OCI-LY3 (cell line): ENCODE results near the gene TSR1.

ENCODE experiments used
- H2AFZ ChIP-seq: fragments of 200-600, 300-600 bp; shearing (Covaris generic); 2 replicates; pipeline ENCODE4 v1.6.0; 2014; ENCODE audit warnings: antibody characterized with exemption, low read depth, low read length
- H3K27ac ChIP-seq: fragments of 200-600, 300-600 bp; sonication (generic); 2 replicates; pipeline ENCODE4 v1.5.1; 2014; ENCODE audit warnings: mild to moderate bottlenecking, low read length, moderate library complexity, mixed read lengths
- H3K27me3 ChIP-seq: fragments of 200-600, 300-600 bp; sonication (generic); 2 replicates; pipeline ENCODE4 v1.6.1; 2014; ENCODE audit warnings: low read depth, low read length, mixed read lengths
- H3K36me3 ChIP-seq: fragments of 200-600, 300-600 bp; sonication (generic); replicated peaks from 2 replicates; pipeline ENCODE3; 2014; ENCODE audit warnings: low read depth, low read length, mixed read lengths
- H3K4me1 ChIP-seq: fragments of 300-600, 200-600 bp; sonication (generic); 2 replicates; pipeline ENCODE4 v1.6.1; 2014; ENCODE audit warnings: low read length, mixed read lengths
- H3K4me2 ChIP-seq: fragments of 200-600, 300-600 bp; sonication (generic); 2 replicates; pipeline ENCODE4 v1.6.1; 2014; ENCODE audit warnings: low read length, mixed read lengths
- H3K4me3 ChIP-seq: fragments of 300-600, 200-600 bp; sonication (generic); 2 replicates; pipeline ENCODE4 v1.5.1; 2014; ENCODE audit warnings: antibody characterized with exemption, mild to moderate bottlenecking, low read length, moderate library complexity
- H3K79me2 ChIP-seq: fragments of 300-600, 200-600 bp; shearing (Covaris generic); 2 replicates; pipeline ENCODE4 v1.6.1; 2014; ENCODE audit warnings: mild to moderate bottlenecking, low read length, mixed read lengths
- H3K9ac ChIP-seq: fragments of 300-600, 200-600 bp; shearing (Covaris generic); 2 replicates; pipeline ENCODE4 v1.6.0; 2014; ENCODE audit warnings: mild to moderate bottlenecking, low read length, moderate library complexity
- H3K9me3 ChIP-seq: fragments of 200-600, 300-600 bp; shearing (Covaris generic); 2 replicates; pipeline ENCODE4 v1.6.1; 2014; ENCODE audit warnings: low read length, mixed read lengths; ENCODE audit not compliant: insufficient read depth
- H4K20me1 ChIP-seq: fragments of 200-600, 300-600 bp; sonication (generic); 2 replicates; pipeline ENCODE4 v1.6.1; 2016; ENCODE audit warnings: low read length, mixed read lengths; ENCODE audit not compliant: insufficient read depth
- CTCF ChIP-seq: fragments of 200-600, 300-600 bp; sonication (generic); IDR thresholded peaks from 2 replicates; pipeline ENCODE4 v1.5.1; 2014; ENCODE audit warnings: antibody characterized with exemption, low read length, low read depth
- EZH2phosphoT487 ChIP-seq: fragments of 200-600 bp; shearing (Covaris generic); IDR thresholded peaks from 2 replicates; pipeline ENCODE4 v1.6.1; 2018; ENCODE audit warnings: antibody characterized with exemption, mixed run types, low read depth

TSR1 gene

GRCh38 chr17:2362016-2362415 is 25.8 kb upstream of the TSR1 start:
- H3K36me3 ChIP-seq = no peaks in the 10 kb centered on the region

GRCh38 chr17:2361010-2361760 is 24.9 kb upstream of the TSR1 start:
- H3K4me1 ChIP-seq = no peaks in the 10 kb centered on the region
- H4K20me1 ChIP-seq = no peaks in the 10 kb centered on the region
- no peaks in the 10 kb centered on the region for H3K27me3 ChIP-seq
- no peak overlapping the region for H3K9ac ChIP-seq
- H3K36me3 ChIP-seq = no peaks in the 10 kb centered on the region
- no peak overlapping the region for H2AFZ ChIP-seq
- no peaks in the 10 kb centered on the region for H3K79me2 ChIP-seq
- no peaks in the 10 kb centered on the region for H3K9me3 ChIP-seq
- H3K4me3 ChIP-seq = no peak overlapping the region
- H3K4me2 ChIP-seq = no peak overlapping the region
- TF ChIP-seq CTCF (no peak), EZH2phosphoT487 (no peak)
- no peak overlapping the region for H3K27ac ChIP-seq

More at GRCh38 chr17:2362016-2362415, 25.8 kb upstream of the TSR1 start:
- H3K27me3 ChIP-seq = no peaks in the 10 kb centered on the region
- TF ChIP-seq CTCF (no peak), EZH2phosphoT487 (no peak)
- H3K9ac ChIP-seq = no peak overlapping the region
- no peak overlapping the region for H2AFZ ChIP-seq
- no peaks in the 10 kb centered on the region for H4K20me1 ChIP-seq
- no peaks in the 10 kb centered on the region for H3K4me1 ChIP-seq
- no peak overlapping the region for H3K4me2 ChIP-seq
- H3K4me3 ChIP-seq = no peak overlapping the region
- H3K79me2 ChIP-seq = no peaks in the 10 kb centered on the region
- no peak overlapping the region for H3K27ac ChIP-seq
- no peaks in the 10 kb centered on the region for H3K9me3 ChIP-seq

- H3K4me3 ChIP-seq = no peak overlapping the region
- no peaks in the 10 kb centered on the region for H4K20me1 ChIP-seq
- no peaks in the 10 kb centered on the region for H3K4me1 ChIP-seq
- TF ChIP-seq CTCF = no peak
- no peak for TF ChIP-seq EZH2phosphoT487
- no peak overlapping the region for H2AFZ ChIP-seq
- H3K27me3 ChIP-seq = no peaks in the 10 kb centered on the region
- no peak overlapping the region for H3K9ac ChIP-seq
- no peaks in the 10 kb centered on the region for H3K9me3 ChIP-seq
- H3K36me3 ChIP-seq = no peaks in the 10 kb centered on the region
- H3K27ac ChIP-seq = no peak overlapping the region
- H3K79me2 ChIP-seq = no peaks in the 10 kb centered on the region
- H3K4me2 ChIP-seq = no peak overlapping the region
These were observed 21.7 kb upstream of the TSR1 start for GRCh38 chr17:2357931-2358434.

GRCh38 chr17:2357237-2357636 is 21.0 kb upstream of the TSR1 start:
- Histone ChIP-seq H3K9me3 (no peaks in the 10 kb centered on the region), H4K20me1 (no peaks in the 10 kb centered on the region), H2AFZ (no peak overlapping the region)

More at GRCh38 chr17:2357237-2357636, 21.0 kb upstream of the TSR1 start:
- Histone ChIP-seq H3K4me2 (no peak overlapping the region), H3K27ac (no peak overlapping the region), H3K4me1 (no peaks in the 10 kb centered on the region), H3K27me3 (no peaks in the 10 kb centered on the region), H3K79me2 (no peaks in the 10 kb centered on the region), H3K9ac (no peak overlapping the region), H3K4me3 (no peak overlapping the region), H3K36me3 (no peaks in the 10 kb centered on the region)
- no peak for TF ChIP-seq CTCF
- no peak for TF ChIP-seq EZH2phosphoT487
